Measurements from ENCODE around the gene APOC1.
"Not testable (repeated sequence)": the region's sequence is repeated elsewhere in the genome, so short reads cannot be mapped to it uniquely, and the experiment has no call there.

Gene APOC1

GRCh38 chr19:44890366-44891015, 23.9 kb upstream of the APOC1 start:
- DNase-seq: peak; percentile 100

DNA sequence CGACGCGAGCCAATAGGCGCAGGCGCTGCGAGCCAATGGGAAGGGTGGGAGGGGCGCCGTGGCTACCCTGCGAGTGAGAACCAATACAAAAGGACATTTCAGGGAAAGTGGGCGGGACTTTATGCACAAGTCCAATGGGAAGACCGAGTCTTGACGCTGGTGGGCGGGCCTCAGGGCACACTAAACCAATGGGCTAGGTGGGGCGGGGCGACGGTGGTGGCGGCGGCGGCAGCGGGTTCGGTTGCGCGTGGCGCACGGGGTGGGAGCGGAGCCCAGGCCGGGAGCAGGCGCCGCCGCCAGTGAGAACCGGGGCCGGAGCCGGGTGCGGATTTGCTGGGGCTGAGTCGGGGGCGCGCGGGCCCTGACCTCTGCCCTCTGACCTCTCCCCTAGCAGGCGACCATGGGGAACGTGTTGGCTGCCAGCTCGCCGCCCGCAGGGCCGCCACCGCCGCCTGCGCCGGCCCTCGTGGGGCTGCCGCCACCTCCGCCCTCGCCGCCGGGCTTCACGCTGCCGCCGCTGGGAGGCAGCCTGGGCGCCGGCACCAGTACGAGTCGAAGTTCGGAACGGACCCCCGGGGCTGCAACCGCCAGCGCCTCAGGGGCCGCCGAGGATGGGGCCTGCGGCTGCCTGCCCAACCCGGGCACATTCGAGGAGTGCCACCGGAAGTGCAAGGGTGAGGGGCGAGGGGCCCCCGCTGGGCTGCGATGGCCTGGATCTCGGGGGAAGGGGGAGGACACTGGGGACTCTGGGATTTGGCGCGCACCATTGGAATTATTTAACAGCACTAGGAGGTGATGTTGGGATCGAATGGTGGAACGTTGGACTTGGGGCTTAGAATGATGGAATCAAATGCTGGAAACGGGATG, 23.2 kb upstream of the APOC1 start, which contains the start of gene TOMM40:
TOMM40 (plus strand) TSS at position 239 of the 867 bp plus-strand sequence; CDS start at position 401, 162 bp downstream.
- peak; percentile 9 for DNase-seq

- no peak for DNase-seq
Measured at GRCh38 chr19:44892932-44893331, 21.5 kb upstream of the APOC1 start.

DNA sequence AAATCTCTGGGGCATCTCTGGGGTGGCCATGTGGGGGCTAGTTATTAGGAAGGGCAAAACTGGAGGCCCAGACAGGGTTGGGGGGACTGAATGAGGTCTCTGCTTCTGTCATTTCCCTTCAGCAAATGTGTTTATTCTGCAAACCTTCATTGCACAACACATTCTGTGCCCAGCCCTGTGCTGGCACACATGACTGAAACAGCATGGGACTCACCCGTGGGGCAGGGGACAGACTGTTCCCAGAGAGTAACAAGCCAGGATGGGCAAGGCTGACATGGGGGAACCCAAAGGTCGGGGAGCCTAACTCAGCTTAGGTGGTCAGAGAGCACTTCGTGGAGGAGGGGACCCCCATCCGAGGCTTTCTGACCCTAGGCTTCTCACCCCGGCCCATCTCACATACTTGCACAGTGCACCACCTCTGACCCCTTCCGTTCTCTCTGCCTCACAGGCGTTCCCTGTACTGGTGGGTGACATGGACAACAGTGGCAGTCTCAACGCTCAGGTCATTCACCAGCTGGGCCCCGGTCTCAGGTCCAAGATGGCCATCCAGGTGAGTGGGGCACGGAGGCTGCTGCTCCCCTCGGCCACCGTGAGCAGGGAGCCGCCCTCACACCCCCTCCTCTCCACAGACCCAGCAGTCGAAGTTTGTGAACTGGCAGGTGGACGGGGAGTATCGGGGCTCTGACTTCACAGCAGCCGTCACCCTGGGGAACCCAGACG, 20.9 kb upstream of the APOC1 start:
- no peak for DNase-seq

DNA sequence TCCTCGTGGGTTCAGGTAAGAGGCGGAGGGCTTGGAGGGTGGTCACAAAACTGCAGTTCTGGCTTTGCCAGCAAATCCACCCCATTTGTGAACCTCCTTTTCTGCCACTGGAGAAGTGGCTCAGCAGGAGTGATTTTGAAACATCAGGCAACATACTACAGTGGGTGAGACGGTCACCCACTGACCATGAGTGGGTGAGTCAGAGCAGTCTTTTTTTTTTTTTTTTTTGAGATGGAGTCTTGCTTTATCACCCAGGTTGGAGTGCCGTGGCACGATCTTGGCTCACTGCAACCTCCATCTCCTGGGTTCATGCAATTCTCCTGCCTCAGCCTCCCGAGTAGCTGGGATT, 20.4 kb upstream of the APOC1 start:
- DNase-seq: no peak

DNA sequence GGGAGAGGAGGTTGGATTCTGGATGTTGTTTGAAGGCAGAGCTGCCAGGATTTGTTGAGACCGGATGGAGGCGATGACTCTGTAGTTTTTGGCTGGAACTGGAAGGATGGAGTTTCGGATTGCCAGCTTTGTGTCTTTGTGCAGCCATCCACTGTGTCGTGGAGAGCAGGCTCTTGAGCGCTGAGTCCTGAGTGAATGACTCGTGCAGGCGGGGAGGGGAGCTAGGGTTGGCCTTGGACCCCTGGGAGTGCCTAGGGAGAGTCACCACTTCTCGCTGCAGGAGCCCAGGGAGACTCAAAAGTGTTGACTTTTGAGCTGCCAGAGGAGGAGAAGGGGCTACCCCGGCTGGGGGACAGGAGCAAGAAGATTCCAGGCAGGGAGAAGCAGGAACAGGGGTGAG, 19.5 kb upstream of the APOC1 start:
- DNase-seq: no peak

- no peak for DNase-seq
Measured at GRCh38 chr19:44897835-44898234, 16.6 kb upstream of the APOC1 start.

DNA sequence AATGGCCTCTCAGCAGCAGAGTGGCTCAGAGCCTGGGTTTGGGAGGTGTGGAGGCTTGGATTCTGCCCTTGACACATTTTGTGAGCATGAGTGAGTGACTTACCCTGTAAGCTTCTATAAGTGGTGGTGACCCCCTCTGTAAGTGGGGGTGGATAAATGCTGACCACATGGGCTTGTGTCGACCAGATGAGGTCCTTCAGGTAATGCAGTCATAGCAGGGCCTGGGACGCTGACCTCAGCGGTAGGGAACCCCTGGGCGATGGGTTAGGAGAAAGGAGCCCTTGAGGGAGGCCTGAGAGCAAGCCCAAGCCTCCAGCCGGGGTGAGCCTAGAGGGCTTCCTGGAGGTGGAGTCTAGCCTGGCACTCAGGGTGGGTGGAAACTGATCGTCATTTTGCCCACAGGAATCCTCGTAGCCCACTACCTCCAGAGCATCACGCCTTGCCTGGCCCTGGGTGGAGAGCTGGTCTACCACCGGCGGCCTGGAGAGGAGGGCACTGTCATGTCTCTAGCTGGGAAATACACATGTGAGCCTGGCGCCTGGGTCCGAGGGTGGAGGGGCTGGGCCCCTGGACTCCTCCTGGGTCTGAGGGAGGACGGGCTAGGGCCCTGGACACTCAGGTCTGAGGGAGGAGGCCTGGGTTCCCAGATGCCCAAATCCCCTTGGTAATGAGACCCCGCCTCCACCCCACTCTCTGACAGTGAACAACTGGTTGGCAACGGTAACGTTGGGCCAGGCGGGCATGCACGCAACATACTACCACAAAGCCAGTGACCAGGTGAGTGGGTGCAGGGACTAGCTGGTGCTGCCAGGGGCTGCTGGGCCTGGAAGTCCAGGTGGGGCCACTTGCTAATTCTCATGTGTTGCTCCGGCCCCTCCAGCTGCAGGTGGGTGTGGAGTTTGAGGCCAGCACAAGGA, 13.8 kb upstream of the APOC1 start:
- no peak for DNase-seq

GRCh38 chr19:44903216-44903601, 11.2 kb upstream of the APOC1 start:
- DNase-seq: no peak

GRCh38 chr19:44903602-44904425, 10.6 kb upstream of the APOC1 start:
- peak; percentile 48 for DNase-seq

- no peak for DNase-seq
Measured at GRCh38 chr19:44904426-44904994, 9.9 kb upstream of the APOC1 start.

DNA sequence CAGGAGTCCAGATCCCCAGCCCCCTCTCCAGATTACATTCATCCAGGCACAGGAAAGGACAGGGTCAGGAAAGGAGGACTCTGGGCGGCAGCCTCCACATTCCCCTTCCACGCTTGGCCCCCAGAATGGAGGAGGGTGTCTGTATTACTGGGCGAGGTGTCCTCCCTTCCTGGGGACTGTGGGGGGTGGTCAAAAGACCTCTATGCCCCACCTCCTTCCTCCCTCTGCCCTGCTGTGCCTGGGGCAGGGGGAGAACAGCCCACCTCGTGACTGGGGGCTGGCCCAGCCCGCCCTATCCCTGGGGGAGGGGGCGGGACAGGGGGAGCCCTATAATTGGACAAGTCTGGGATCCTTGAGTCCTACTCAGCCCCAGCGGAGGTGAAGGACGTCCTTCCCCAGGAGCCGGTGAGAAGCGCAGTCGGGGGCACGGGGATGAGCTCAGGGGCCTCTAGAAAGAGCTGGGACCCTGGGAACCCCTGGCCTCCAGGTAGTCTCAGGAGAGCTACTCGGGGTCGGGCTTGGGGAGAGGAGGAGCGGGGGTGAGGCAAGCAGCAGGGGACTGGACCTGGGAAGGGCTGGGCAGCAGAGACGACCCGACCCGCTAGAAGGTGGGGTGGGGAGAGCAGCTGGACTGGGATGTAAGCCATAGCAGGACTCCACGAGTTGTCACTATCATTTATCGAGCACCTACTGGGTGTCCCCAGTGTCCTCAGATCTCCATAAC, 8.8 kb upstream of the APOC1 start, which contains the start of gene APOE:
APOE (plus strand) TSS at position 360 of the 724 bp plus-strand sequence. CDS start 829 bp downstream, outside the sequence.
- DNase-seq: no peak

- DNase-seq: no peak
Measured at GRCh38 chr19:44907613-44908012, 6.8 kb upstream of the APOC1 start.

DNA sequence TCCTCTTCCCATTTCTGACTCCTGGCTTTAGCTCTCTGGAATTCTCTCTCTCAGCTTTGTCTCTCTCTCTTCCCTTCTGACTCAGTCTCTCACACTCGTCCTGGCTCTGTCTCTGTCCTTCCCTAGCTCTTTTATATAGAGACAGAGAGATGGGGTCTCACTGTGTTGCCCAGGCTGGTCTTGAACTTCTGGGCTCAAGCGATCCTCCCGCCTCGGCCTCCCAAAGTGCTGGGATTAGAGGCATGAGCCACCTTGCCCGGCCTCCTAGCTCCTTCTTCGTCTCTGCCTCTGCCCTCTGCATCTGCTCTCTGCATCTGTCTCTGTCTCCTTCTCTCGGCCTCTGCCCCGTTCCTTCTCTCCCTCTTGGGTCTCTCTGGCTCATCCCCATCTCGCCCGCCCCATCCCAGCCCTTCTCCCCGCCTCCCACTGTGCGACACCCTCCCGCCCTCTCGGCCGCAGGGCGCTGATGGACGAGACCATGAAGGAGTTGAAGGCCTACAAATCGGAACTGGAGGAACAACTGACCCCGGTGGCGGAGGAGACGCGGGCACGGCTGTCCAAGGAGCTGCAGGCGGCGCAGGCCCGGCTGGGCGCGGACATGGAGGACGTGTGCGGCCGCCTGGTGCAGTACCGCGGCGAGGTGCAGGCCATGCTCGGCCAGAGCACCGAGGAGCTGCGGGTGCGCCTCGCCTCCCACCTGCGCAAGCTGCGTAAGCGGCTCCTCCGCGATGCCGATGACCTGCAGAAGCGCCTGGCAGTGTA, 6.2 kb upstream of the APOC1 start:
- DNase-seq: no peak

DNA sequence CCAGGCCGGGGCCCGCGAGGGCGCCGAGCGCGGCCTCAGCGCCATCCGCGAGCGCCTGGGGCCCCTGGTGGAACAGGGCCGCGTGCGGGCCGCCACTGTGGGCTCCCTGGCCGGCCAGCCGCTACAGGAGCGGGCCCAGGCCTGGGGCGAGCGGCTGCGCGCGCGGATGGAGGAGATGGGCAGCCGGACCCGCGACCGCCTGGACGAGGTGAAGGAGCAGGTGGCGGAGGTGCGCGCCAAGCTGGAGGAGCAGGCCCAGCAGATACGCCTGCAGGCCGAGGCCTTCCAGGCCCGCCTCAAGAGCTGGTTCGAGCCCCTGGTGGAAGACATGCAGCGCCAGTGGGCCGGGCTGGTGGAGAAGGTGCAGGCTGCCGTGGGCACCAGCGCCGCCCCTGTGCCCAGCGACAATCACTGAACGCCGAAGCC, 5.6 kb upstream of the APOC1 start:
- DNase-seq: no peak

GRCh38 chr19:44909775-44910174, 4.6 kb upstream of the APOC1 start:
- DNase-seq: no peak

GRCh38 chr19:44911896-44912295, 2.5 kb upstream of the APOC1 start:
- not testable (repeated sequence) for DNase-seq

- no peak for DNase-seq
Measured at GRCh38 chr19:44912854-44913253, 1.6 kb upstream of the APOC1 start.

Measured in NCI-H2171 treated with DMSO at 0.1 percent for 48 hours (cell line).